ENCODE results near the gene KIF21A. TPM values are rescaled to one million over a fixed set of nuclear protein-coding genes. Genes with fewer than 3 reads are reported as not detected.
"Not testable (repeated sequence)": the region's sequence is repeated elsewhere in the genome, so short reads cannot be mapped to it uniquely, and the experiment has no call there.

The KIF21A gene
- total RNA-seq, 2 donors from 2014 or later: 11.2 to 11.7 TPM

DNA sequence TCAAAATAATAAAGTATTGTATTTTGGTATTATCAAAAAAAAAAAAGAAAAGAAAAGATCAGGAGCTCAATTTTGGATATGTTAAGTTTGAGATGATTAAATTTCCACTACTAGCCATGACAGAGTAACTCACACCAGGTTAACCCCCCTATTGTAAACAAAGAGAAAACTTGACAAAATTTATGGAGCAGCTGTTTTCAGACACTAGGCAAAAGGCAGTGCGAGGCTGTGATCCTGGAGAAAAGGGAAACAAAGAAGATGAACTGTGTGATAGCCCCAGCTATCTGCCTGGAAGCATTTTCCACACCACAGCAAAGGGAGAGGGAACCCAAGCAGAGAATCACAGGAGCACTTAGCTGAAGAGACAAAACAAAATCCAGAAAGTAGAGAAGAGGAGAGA lies 145.0 kb downstream of the KIF21A start:
- no peak for DNase-seq (ENCODE audit: low spot score)
- intact Hi-C loops (cut with DNase I): no loop called here

DNA sequence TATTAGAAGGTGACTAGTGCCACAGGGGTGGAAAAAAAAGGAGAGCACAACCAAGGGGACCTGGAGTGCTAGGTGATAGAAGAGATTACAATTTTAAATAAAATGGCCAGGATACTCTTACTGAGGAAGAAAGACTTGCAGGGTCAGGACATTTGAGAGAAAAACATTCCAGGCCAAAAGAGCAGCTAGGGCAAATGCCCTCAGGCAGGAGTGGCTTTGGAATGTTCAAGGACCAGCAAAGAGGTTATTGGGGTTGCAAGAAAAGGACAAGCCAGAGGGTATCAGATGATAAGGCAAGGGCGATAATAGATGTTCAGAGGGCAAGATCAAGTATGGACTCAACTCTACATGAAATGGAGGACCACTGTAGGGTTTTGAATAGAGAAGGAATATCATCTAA lies 146.4 kb downstream of the KIF21A start:
- intact Hi-C loops (cut with DNase I): no loop called here
- no peak for DNase-seq (ENCODE audit: low spot score)

GRCh38 chr12:39295593-39295992 lies 147.3 kb downstream of the KIF21A start:
- DNase-seq (ENCODE audit: low spot score); intact Hi-C loops (cut with DNase I): not testable (repeated sequence)

DNA sequence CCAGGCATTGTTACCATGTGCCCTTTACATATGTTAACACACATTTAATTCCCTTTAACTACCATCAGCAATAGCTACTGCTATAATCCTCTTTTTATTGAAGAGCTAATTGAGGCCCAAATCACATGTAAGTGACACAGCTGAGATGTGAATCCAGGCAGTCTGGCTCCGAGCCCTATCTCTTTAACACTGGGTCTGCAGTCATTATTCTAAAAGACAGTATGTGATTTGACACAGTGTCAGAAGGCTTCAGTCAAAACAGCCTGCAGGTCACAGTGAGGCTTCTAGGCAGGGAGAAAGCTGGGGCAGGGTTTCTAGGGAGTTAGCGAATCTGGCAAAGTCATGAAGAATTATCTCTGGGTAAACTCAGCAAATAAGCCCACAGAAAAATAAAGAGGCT lies 148.2 kb downstream of the KIF21A start:
- intact Hi-C loops (cut with DNase I): no loop called here
- DNase-seq (ENCODE audit: low spot score): no peak

- intact Hi-C loops (cut with DNase I): no loop called here
- DNase-seq (ENCODE audit: low spot score): no peak
Observed at GRCh38 chr12:39292125-39292630, 150.7 kb downstream of the KIF21A start.

GRCh38 chr12:39287817-39288216 lies 155.1 kb downstream of the KIF21A start:
- no peak for DNase-seq (ENCODE audit: low spot score)
- intact Hi-C loops (cut with DNase I): no loop called here

GRCh38 chr12:39287409-39287808 lies 155.5 kb downstream of the KIF21A start:
- intact Hi-C loops (cut with DNase I): no loop called here
- DNase-seq (ENCODE audit: low spot score): no peak

DNA sequence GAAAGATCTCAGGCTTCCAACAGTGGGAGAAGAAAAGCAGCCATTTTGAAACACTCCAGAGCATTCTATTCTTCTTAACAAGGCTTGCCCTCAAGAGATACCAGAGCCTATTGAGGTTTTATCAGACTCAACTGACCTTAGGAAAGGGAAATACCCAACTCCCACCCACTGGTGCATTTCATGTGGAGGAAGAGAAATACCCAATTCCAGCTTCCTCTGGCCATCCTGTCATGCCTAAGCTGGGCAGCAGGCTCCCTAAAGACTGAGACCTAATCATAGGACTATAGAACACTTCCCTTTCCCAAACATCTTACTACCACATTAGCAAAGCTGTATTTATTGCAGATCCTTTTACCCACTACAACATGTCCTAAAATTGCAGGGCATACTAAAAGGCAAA lies 164.5 kb downstream of the KIF21A start:
- no peak for DNase-seq (ENCODE audit: low spot score)
- intact Hi-C loops (cut with DNase I): loop anchor here in 1 of 2 donors (10.0 kb wide), 1 partner anchor 954 kb away; no protein-coding TSS in a partner anchor

DNA sequence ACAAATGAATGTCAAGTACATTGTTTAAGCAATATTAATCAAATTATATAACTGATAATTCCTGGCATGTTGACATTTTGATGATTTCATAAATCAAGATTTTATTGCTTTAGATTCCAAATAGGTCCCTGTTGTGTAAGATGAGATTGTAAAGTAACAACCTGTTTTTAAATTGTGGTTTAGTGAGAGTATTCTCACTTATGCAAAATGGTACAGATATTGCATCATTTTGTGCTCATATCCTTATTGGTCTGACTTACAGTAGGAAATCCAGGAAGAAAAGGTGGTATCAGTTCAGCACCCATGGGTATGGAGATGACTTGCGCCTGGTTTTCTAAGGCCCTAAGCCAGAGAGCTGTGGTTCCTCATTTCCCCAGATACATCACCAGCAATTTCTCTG lies 165.5 kb downstream of the KIF21A start:
- intact Hi-C loops (cut with DNase I): loop anchor here in 1 of 2 donors (10.0 kb wide), 1 partner anchor 953 kb away; no protein-coding TSS in a partner anchor
- DNase-seq (ENCODE audit: low spot score): no peak

- intact Hi-C loops (cut with DNase I): loop anchor here in 1 of 2 donors (10.0 kb wide), 1 partner anchor 951 kb away; no protein-coding TSS in a partner anchor
- DNase-seq (ENCODE audit: low spot score): no peak
Observed at GRCh38 chr12:39275846-39276245, 167.1 kb downstream of the KIF21A start.

- intact Hi-C loops (cut with DNase I): loop anchor here in 1 of 2 donors (10.0 kb wide), 1 partner anchor 948 kb away; no protein-coding TSS in a partner anchor
- DNase-seq (ENCODE audit: low spot score): no peak
Observed at GRCh38 chr12:39272871-39273655, 169.9 kb downstream of the KIF21A start.

GRCh38 chr12:39269492-39269891 lies 173.4 kb downstream of the KIF21A start:
- intact Hi-C loops (cut with DNase I): no loop called here
- DNase-seq (ENCODE audit: low spot score): no peak

DNA sequence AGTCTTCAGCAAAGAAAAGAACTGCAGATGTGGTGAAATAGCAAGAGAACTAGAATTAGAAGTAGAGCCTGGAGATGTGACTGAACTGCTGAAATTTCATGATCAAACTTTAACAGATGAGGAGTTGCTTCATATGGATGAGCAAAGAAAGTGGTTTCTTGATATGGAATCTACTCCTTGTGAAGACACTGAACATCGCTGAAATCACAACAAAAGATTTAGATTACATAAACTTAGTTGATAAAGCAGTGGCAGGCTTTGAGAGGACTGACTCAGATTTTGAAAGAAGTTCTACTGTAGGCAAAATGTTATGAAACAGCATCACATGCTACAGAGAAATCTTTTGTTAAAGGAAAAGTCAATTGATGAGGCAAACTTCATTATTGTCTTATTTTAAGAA lies 175.0 kb downstream of the KIF21A start:
- DNase-seq (ENCODE audit: low spot score): no peak
- intact Hi-C loops (cut with DNase I): no loop called here

DNA sequence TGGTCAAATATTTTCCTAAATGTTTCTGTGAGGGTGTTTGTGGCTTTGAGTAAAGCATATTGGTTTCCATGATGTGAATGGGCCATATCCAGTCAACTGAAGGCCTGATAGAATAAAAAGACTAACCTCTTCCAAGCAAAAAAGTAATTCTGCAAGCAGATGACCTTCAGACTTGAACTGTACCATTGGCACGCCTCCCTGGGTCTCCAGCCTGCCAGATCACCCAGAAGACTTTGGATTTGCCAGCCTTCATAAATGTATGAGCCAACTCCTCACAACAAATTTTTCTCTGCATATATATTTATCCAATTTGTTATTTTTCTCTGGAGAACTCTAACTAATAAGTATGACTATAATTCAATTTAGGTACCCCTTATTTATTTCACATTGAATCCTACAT lies 190.3 kb downstream of the KIF21A start:
- no peak for DNase-seq (ENCODE audit: low spot score)
- intact Hi-C loops (cut with DNase I): no loop called here

Other genes starting within 250 kb of the KIF21A start
- 1 to 10 TPM in 1 of 2 donors, under 1 TPM in 1; 0.52 to 1.8 TPM for gene ABCD2, start 176.7 kb upstream of the KIF21A start, total RNA-seq